Activated T-cell treated with anti-CD3 and anti-CD28 coated beads, Interleukin-2, amount 50 U/mL, for 4 hours (primary cell): Measurements from ENCODE around the gene SLC25A38. TPM values are rescaled to one million over a fixed set of nuclear protein-coding genes. Genes with fewer than 3 reads are reported as not detected.
"Not testable (repeated sequence)": the region's sequence is repeated elsewhere in the genome, so short reads cannot be mapped to it uniquely, and the experiment has no call there.

Experiments used
- ATAC-seq, 2 donors: fragments of 200-7000 bp; cut with Tn5 transposase; one replicate each; pipeline ENCODE4 v1.10.0; 2021
- DNase-seq: peaks from one replicate; pipeline ENCODE4 v3.0.0-alpha.2; 2020
- H3K27me3 Mint-ChIP-seq: one replicate; pipeline ENCODE4 v1.8.0; 2021; ENCODE audit warnings: low read depth, mixed read lengths
- H3K36me3 Mint-ChIP-seq: one replicate; pipeline ENCODE4 v1.8.0; 2022; ENCODE audit warnings: mixed read lengths; ENCODE audit not compliant: insufficient read depth
- H3K4me1 Mint-ChIP-seq: one replicate; pipeline ENCODE4 v1.8.0; 2021; ENCODE audit warnings: low read depth, mixed read lengths
- H3K4me3 Mint-ChIP-seq: one replicate; pipeline ENCODE4 v1.8.0; 2021; ENCODE audit warnings: mild to moderate bottlenecking, moderate library complexity, mixed read lengths
- H3K9me3 Mint-ChIP-seq: one replicate; pipeline ENCODE4 v1.8.0; 2021; ENCODE audit warnings: mixed read lengths
- total RNA-seq, 3 donors: library from RNA; stranded (reverse); gene quantifications; one replicate each; pipeline ENCODE4 v1.2.1, GENCODE V29; 2021

SLC25A38 gene
- 10 to 100 TPM; 64.7 to 69.1 (median 65.3) TPM for total RNA-seq

GRCh38 chr3:39383045-39383880 lies at the start of gene SLC25A38:
Gene SLC25A38, plus strand, starts transcription at chr3:39383370. Its CDS starts 355 bp downstream, at chr3:39383725.
- H3K27me3 Mint-ChIP-seq = no peaks in the 10 kb centered on the region
- H3K4me3 Mint-ChIP-seq = peak within 1 kb of the TSS; percentile 99
- H3K4me1 Mint-ChIP-seq = peaks cover 39% of the 10 kb centered on the region

GRCh38 chr3:39333607-39334006 lies 49.6 kb upstream of the SLC25A38 start:
- ATAC-seq (no peak), DNase-seq (no peak)
- no peak overlapping the region for H3K4me3 Mint-ChIP-seq
- H3K36me3 Mint-ChIP-seq = no peaks in the 10 kb centered on the region
- H3K27me3 Mint-ChIP-seq = peaks cover 3% of the 10 kb centered on the region
- peaks cover 4% of the 10 kb centered on the region for H3K4me1 Mint-ChIP-seq
- H3K9me3 Mint-ChIP-seq = no peaks in the 10 kb centered on the region

More at GRCh38 chr3:39383045-39383880, at the start of gene SLC25A38:
- peak; percentile 86 to 87 for ATAC-seq
- DNase-seq = peak; percentile 67
- H3K36me3 Mint-ChIP-seq = peaks cover 8% of the 10 kb centered on the region
- no peaks in the 10 kb centered on the region for H3K9me3 Mint-ChIP-seq

GRCh38 chr3:39334205-39334604 lies 49.0 kb upstream of the SLC25A38 start:
- ATAC-seq (no peak), DNase-seq (no peak)
- Mint-ChIP-seq H3K4me1 (peaks cover 4% of the 10 kb centered on the region), H3K27me3 (peaks cover 3% of the 10 kb centered on the region), H3K9me3 (no peaks in the 10 kb centered on the region), H3K4me3 (no peak overlapping the region), H3K36me3 (no peaks in the 10 kb centered on the region)

- Mint-ChIP-seq H3K4me3 (no peak overlapping the region), H3K4me1 (no peaks in the 10 kb centered on the region), H3K36me3 (no peaks in the 10 kb centered on the region), H3K27me3 (peaks cover 5% of the 10 kb centered on the region), H3K9me3 (no peaks in the 10 kb centered on the region)
- DNase-seq (no peak), ATAC-seq (no peak)
These were observed 45.0 kb upstream of the SLC25A38 start for GRCh38 chr3:39338201-39338600.

GRCh38 chr3:39339086-39339485 lies 44.1 kb upstream of the SLC25A38 start:
- peaks cover 5% of the 10 kb centered on the region for H3K27me3 Mint-ChIP-seq
- H3K36me3 Mint-ChIP-seq = no peaks in the 10 kb centered on the region
- H3K9me3 Mint-ChIP-seq = no peaks in the 10 kb centered on the region
- H3K4me1 Mint-ChIP-seq = no peaks in the 10 kb centered on the region
- no peak for ATAC-seq
- no peak for DNase-seq
- no peak overlapping the region for H3K4me3 Mint-ChIP-seq

GRCh38 chr3:39343076-39343717 lies 40.0 kb upstream of the SLC25A38 start:
- Mint-ChIP-seq H3K4me1 (peaks cover 17% of the 10 kb centered on the region), H3K36me3 (no peaks in the 10 kb centered on the region), H3K27me3 (peaks cover 2% of the 10 kb centered on the region), H3K9me3 (no peaks in the 10 kb centered on the region), H3K4me3 (no peak overlapping the region)
- ATAC-seq = no peak
- DNase-seq = no peak

- Mint-ChIP-seq H3K36me3 (no peaks in the 10 kb centered on the region), H3K9me3 (no peaks in the 10 kb centered on the region), H3K27me3 (peaks cover 2% of the 10 kb centered on the region), H3K4me3 (no peak overlapping the region), H3K4me1 (peaks cover 17% of the 10 kb centered on the region)
- ATAC-seq (no peak), DNase-seq (no peak)
These were observed 39.4 kb upstream of the SLC25A38 start for GRCh38 chr3:39343760-39344159.

GRCh38 chr3:39344746-39345344 lies 38.3 kb upstream of the SLC25A38 start:
- ATAC-seq (no peak), DNase-seq (no peak)
- peaks cover 17% of the 10 kb centered on the region for H3K4me1 Mint-ChIP-seq
- H3K36me3 Mint-ChIP-seq = no peaks in the 10 kb centered on the region
- H3K4me3 Mint-ChIP-seq = no peak overlapping the region
- no peaks in the 10 kb centered on the region for H3K9me3 Mint-ChIP-seq
- peaks cover 2% of the 10 kb centered on the region for H3K27me3 Mint-ChIP-seq

GRCh38 chr3:39346785-39347585 lies 36.2 kb upstream of the SLC25A38 start:
- H3K4me1 Mint-ChIP-seq = peaks cover 22% of the 10 kb centered on the region
- H3K27me3 Mint-ChIP-seq = no peaks in the 10 kb centered on the region
- H3K4me3 Mint-ChIP-seq = no peak overlapping the region
- H3K9me3 Mint-ChIP-seq = no peaks in the 10 kb centered on the region
- no peak for DNase-seq
- ATAC-seq = peak in 1 of 2 donors; percentile 62
- H3K36me3 Mint-ChIP-seq = no peaks in the 10 kb centered on the region

GRCh38 chr3:39347586-39347876 lies 35.6 kb upstream of the SLC25A38 start:
- no peaks in the 10 kb centered on the region for H3K27me3 Mint-ChIP-seq
- no peaks in the 10 kb centered on the region for H3K9me3 Mint-ChIP-seq
- peaks cover 22% of the 10 kb centered on the region for H3K4me1 Mint-ChIP-seq
- DNase-seq (no peak), ATAC-seq (no peak)
- no peaks in the 10 kb centered on the region for H3K36me3 Mint-ChIP-seq
- H3K4me3 Mint-ChIP-seq = no peak overlapping the region

- Mint-ChIP-seq H3K4me3 (no peak overlapping the region), H3K9me3 (no peaks in the 10 kb centered on the region), H3K4me1 (peaks cover 22% of the 10 kb centered on the region), H3K36me3 (no peaks in the 10 kb centered on the region), H3K27me3 (no peaks in the 10 kb centered on the region)
- no peak for ATAC-seq
- no peak for DNase-seq
These were observed 34.1 kb upstream of the SLC25A38 start for GRCh38 chr3:39349080-39349479.

- ATAC-seq = no peak
- no peak for DNase-seq
- Mint-ChIP-seq H3K4me3 (no peak overlapping the region), H3K36me3 (no peaks in the 10 kb centered on the region), H3K27me3 (no peaks in the 10 kb centered on the region), H3K9me3 (no peaks in the 10 kb centered on the region), H3K4me1 (peaks cover 22% of the 10 kb centered on the region)
These were observed 32.5 kb upstream of the SLC25A38 start for GRCh38 chr3:39350714-39351113.

- not testable (repeated sequence) for ATAC-seq, H3K36me3 Mint-ChIP-seq, H3K27me3 Mint-ChIP-seq, DNase-seq, H3K9me3 Mint-ChIP-seq, H3K4me3 Mint-ChIP-seq
- H3K4me1 Mint-ChIP-seq = peaks cover 21% of the 10 kb centered on the region
These were observed 32.0 kb upstream of the SLC25A38 start for GRCh38 chr3:39351134-39351533.
